Esophagus muscularis mucosa (tissue), 4 donors: ENCODE data around the gene GOLGA8G.
"Not testable (repeated sequence)": the region's sequence is repeated elsewhere in the genome, so short reads cannot be mapped to it uniquely, and the experiment has no call there.

ENCODE experiments used
- EP300 ChIP-seq: sonication (generic); formaldehyde crosslinking; IDR thresholded peaks from one replicate; pipeline ENCODE4 v1.6.1; 2017; ENCODE audit warnings: antibody characterized with exemption
- POLR2A ChIP-seq: fragments of 450-650 bp; IDR thresholded peaks from one replicate; pipeline ENCODE4 v1.6.1; 2017; ENCODE audit warnings: antibody characterized with exemption, moderate library complexity, mild to moderate bottlenecking, low read depth
- POLR2AphosphoS5 ChIP-seq, 2 donors: sonication (generic); formaldehyde crosslinking; IDR thresholded peaks; one replicate each; pipeline ENCODE4 v1.6.1; 2017; ENCODE audit warnings: antibody characterized with exemption in 2 of 2
- TF ChIP-seq, protein P1 (sequence below), 3 experiments: fragments of 200-600 bp in 2 of 3; fragments of 450-650 bp in 1 of 3; sonication (generic) in 2 of 3; IDR thresholded peaks; one replicate each; pipeline ENCODE4 v1.5.1; 2017 to 2019; ENCODE audit warnings: antibody characterized with exemption in 3 of 3, mild to moderate bottlenecking in 2 of 3, moderate library complexity in 1 of 3

DNA sequence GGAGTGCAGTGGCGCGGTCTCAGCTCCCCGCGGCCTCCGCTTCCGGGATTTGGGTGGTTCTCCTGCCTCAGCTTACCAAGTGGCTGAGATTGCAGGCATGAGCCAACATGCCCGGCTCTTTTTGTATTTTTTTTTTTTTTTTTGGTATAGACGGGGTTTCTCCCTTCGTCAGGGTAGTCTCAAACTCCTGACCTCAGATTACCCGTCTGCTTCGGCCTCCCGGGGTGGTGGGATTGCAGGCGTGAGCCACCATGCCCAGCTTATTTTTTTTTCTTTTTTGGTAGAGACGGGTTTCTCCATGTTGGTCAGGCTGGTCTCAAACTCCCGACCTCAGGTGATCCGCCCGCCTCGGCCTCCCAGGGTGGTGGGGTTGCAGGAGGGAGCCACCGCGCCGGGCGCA lies 18.6 kb downstream of the GOLGA8G start:
- TF ChIP-seq POLR2AphosphoS5 (IDR thresholded peaks at IDR 0.05); POLR2A; EP300: not testable (repeated sequence)
- TF ChIP-seq, protein P1, sequence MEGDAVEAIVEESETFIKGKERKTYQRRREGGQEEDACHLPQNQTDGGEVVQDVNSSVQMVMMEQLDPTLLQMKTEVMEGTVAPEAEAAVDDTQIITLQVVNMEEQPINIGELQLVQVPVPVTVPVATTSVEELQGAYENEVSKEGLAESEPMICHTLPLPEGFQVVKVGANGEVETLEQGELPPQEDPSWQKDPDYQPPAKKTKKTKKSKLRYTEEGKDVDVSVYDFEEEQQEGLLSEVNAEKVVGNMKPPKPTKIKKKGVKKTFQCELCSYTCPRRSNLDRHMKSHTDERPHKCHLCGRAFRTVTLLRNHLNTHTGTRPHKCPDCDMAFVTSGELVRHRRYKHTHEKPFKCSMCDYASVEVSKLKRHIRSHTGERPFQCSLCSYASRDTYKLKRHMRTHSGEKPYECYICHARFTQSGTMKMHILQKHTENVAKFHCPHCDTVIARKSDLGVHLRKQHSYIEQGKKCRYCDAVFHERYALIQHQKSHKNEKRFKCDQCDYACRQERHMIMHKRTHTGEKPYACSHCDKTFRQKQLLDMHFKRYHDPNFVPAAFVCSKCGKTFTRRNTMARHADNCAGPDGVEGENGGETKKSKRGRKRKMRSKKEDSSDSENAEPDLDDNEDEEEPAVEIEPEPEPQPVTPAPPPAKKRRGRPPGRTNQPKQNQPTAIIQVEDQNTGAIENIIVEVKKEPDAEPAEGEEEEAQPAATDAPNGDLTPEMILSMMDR (IDR thresholded peaks at IDR 0.05): not testable (repeated sequence)
